WTC11 (cell line): ENCODE measurements around the gene ZNF212. TPM values are rescaled to one million over a fixed set of nuclear protein-coding genes. Genes with fewer than 3 reads are reported as not detected.

Experiments used
- FOXK1 ChIP-seq: sonication (generic); formaldehyde crosslinking; IDR thresholded peaks from 2 replicates; pipeline ENCODE4 v1.8.0; 2022; ENCODE audit warnings: mild to moderate bottlenecking, moderate library complexity, missing genetic modification reagents
- GTF2I ChIP-seq: fragments of 250-450 bp; sonication (Bioruptor Pico); conservative IDR thresholded peaks from 2 replicates; pipeline ENCODE4 v1.4.0; 2021; ENCODE audit warnings: mild to moderate bottlenecking
- HMGA2 ChIP-seq: fragments of 250-450 bp; sonication (Bioruptor Pico); IDR thresholded peaks from 2 replicates; pipeline ENCODE4 v1.4.0; 2021; ENCODE audit warnings: mild to moderate bottlenecking, moderate library complexity
- KAT7 ChIP-seq: sonication (generic); formaldehyde crosslinking; IDR thresholded peaks from 2 replicates; pipeline ENCODE4 v1.8.1; 2023; ENCODE audit warnings: missing genetic modification reagents, mild to moderate bottlenecking, borderline replicate concordance
- NFATC4 ChIP-seq: fragments of 250-450 bp; sonication (Bioruptor Pico); IDR thresholded peaks from 2 replicates; pipeline ENCODE4 v1.9.0; 2021; ENCODE audit warnings: mild to moderate bottlenecking
- NFYB ChIP-seq: sonication (generic); formaldehyde crosslinking; conservative IDR thresholded peaks from 2 replicates; pipeline ENCODE4 v1.8.0; 2022; ENCODE audit warnings: low read depth, missing genetic modification reagents
- NR1H2 ChIP-seq: sonication (generic); formaldehyde crosslinking; IDR thresholded peaks from 2 replicates; pipeline ENCODE4 v1.9.0; 2021; ENCODE audit warnings: mild to moderate bottlenecking, moderate library complexity, missing genetic modification reagents
- PRRX2 ChIP-seq: fragments of 250-450 bp; sonication (Bioruptor Pico); IDR thresholded peaks from 2 replicates; pipeline ENCODE4 v1.8.0; 2021; ENCODE audit warnings: mild to moderate bottlenecking
- SMAD3 ChIP-seq: sonication (generic); formaldehyde crosslinking; IDR thresholded peaks from 2 replicates; pipeline ENCODE4 v1.8.0; 2022; ENCODE audit warnings: missing genetic modification reagents, mild to moderate bottlenecking, borderline replicate concordance
- SP1 ChIP-seq: sonication (generic); formaldehyde crosslinking; conservative IDR thresholded peaks from 2 replicates; pipeline ENCODE4 v1.8.1; 2022; ENCODE audit warnings: missing genetic modification reagents
- ZNF423 ChIP-seq: fragments of 250-450 bp; sonication (Bioruptor Pico); IDR thresholded peaks from 2 replicates; pipeline ENCODE4 v2.1.2; 2022; ENCODE audit warnings: mild to moderate bottlenecking, moderate library complexity
- total RNA-seq: library from RNA; stranded (reverse); gene quantifications from 3 replicates; pipeline ENCODE4 v1.2.3, GENCODE V29; 2021
- TF ChIP-seq, protein P1 (sequence below): sonication (generic); formaldehyde crosslinking; IDR thresholded peaks from 2 replicates; pipeline ENCODE4 v1.8.1; 2023; ENCODE audit warnings: mild to moderate bottlenecking, missing genetic modification reagents, moderate library complexity
- TF ChIP-seq, protein P2 (sequence below): sonication (generic); formaldehyde crosslinking; IDR thresholded peaks from 2 replicates; pipeline ENCODE4 v1.8.1; 2022; ENCODE audit warnings: missing genetic modification reagents, borderline replicate concordance
- TF ChIP-seq, protein P3 (sequence below): fragments of 250-450 bp; sonication (Bioruptor Pico); IDR thresholded peaks from 2 replicates; pipeline ENCODE4 v1.9.0; 2021; ENCODE audit warnings: moderate library complexity, mild to moderate bottlenecking, inconsistent platforms, borderline replicate concordance
- TF ChIP-seq, protein P4 (sequence below): fragments of 200-600 bp; IDR thresholded peaks from 2 replicates; pipeline ENCODE4 v1.8.0; 2022; ENCODE audit warnings: antibody characterized with exemption
- TF ChIP-seq, protein P5 (sequence below): sonication (generic); formaldehyde crosslinking; IDR thresholded peaks from 2 replicates; pipeline ENCODE4 v1.8.1; 2023; ENCODE audit warnings: mild to moderate bottlenecking, missing genetic modification reagents, borderline replicate concordance
- TF ChIP-seq, protein P6 (sequence below): sonication (generic); formaldehyde crosslinking; IDR thresholded peaks from 2 replicates; pipeline ENCODE4 v1.8.0; 2023; ENCODE audit warnings: missing genetic modification reagents
- TF ChIP-seq, protein P7 (sequence below): sonication (generic); formaldehyde crosslinking; conservative IDR thresholded peaks from 2 replicates; pipeline ENCODE4 v1.8.1; 2022; ENCODE audit warnings: mild to moderate bottlenecking, missing genetic modification reagents
- TF ChIP-seq, protein P8 (sequence below): sonication (generic); formaldehyde crosslinking; IDR thresholded peaks from 2 replicates; pipeline ENCODE4 v1.8.0; 2023; ENCODE audit warnings: mild to moderate bottlenecking, missing genetic modification reagents
- TF ChIP-seq, protein P9 (sequence below): fragments of 250-450 bp; sonication (Bioruptor Pico); conservative IDR thresholded peaks from 2 replicates; pipeline ENCODE4 v1.9.0; 2021; ENCODE audit warnings: mild to moderate bottlenecking
- TF ChIP-seq, protein P10 (sequence below): sonication (generic); formaldehyde crosslinking; IDR thresholded peaks from 2 replicates; pipeline ENCODE4 v1.8.1; 2023; ENCODE audit warnings: mild to moderate bottlenecking, moderate library complexity, missing genetic modification reagents

Gene ZNF212
- total RNA-seq, 1 experiment from 2014 or later: 23.0 TPM

DNA sequence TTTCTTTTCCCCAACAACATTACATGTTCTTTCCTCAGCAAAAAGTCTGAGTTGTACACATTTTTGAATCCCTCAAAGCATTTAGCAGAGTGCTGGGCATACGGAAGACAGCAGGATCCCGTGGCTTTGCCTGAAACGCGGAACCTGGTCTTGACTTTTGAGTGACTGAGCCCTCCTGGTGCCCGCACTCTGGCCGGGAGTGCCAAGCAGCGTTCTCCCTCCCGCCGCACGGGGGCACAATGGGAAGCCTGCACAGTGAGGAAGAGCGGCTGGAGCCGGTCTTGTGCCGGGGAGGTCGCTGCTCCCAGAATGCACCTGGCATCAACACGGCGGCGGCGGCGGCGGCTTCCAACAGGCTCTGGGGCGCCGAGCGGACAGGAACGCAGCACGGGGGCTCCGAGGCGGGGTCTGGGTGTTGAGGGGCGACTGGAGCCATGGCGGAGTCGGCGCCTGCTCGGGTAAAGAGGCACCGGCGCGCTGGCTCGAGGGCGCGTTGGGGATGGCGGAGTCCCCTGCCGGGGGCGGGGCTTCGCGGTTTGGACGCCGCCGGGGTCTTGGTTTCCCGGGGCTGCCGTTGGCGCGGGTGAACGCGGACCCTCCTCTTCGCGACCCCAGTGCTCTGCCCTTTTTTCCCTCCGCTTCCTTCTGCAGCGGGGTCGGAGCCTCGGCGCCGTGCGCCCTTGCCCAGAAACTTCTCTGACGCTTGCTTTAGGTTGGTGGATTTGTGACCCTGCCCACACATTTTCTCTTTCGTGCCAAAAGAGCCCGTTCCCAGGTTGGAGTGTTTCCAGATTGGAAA is at the start of gene ZNF212 (continued):
- TF ChIP-seq, protein P1, sequence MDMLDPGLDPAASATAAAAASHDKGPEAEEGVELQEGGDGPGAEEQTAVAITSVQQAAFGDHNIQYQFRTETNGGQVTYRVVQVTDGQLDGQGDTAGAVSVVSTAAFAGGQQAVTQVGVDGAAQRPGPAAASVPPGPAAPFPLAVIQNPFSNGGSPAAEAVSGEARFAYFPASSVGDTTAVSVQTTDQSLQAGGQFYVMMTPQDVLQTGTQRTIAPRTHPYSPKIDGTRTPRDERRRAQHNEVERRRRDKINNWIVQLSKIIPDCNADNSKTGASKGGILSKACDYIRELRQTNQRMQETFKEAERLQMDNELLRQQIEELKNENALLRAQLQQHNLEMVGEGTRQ (CRISPR knock-in tag): no peak
- no peak for TF ChIP-seq PRRX2
- no peak for TF ChIP-seq GTF2I (CRISPR knock-in tag)
- peak; percentile 94 for TF ChIP-seq SP1 (CRISPR knock-in tag)
- no peak for TF ChIP-seq NR1H2 (CRISPR knock-in tag)
- no peak for TF ChIP-seq HMGA2 (CRISPR knock-in tag)
- TF ChIP-seq, protein P2, sequence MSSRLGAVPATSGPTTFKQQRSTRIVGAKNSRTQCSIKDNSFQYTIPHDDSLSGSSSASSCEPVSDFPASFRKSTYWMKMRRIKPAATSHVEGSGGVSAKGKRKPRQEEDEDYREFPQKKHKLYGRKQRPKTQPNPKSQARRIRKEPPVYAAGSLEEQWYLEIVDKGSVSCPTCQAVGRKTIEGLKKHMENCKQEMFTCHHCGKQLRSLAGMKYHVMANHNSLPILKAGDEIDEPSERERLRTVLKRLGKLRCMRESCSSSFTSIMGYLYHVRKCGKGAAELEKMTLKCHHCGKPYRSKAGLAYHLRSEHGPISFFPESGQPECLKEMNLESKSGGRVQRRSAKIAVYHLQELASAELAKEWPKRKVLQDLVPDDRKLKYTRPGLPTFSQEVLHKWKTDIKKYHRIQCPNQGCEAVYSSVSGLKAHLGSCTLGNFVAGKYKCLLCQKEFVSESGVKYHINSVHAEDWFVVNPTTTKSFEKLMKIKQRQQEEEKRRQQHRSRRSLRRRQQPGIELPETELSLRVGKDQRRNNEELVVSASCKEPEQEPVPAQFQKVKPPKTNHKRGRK (CRISPR knock-in tag): no peak
- TF ChIP-seq, protein P3, sequence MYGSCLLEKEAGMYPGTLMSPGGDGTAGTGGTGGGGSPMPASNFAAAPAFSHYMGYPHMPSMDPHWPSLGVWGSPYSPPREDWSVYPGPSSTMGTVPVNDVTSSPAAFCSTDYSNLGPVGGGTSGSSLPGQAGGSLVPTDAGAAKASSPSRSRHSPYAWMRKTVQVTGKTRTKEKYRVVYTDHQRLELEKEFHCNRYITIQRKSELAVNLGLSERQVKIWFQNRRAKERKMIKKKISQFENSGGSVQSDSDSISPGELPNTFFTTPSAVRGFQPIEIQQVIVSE (CRISPR knock-in tag): no peak
- TF ChIP-seq, protein P4, sequence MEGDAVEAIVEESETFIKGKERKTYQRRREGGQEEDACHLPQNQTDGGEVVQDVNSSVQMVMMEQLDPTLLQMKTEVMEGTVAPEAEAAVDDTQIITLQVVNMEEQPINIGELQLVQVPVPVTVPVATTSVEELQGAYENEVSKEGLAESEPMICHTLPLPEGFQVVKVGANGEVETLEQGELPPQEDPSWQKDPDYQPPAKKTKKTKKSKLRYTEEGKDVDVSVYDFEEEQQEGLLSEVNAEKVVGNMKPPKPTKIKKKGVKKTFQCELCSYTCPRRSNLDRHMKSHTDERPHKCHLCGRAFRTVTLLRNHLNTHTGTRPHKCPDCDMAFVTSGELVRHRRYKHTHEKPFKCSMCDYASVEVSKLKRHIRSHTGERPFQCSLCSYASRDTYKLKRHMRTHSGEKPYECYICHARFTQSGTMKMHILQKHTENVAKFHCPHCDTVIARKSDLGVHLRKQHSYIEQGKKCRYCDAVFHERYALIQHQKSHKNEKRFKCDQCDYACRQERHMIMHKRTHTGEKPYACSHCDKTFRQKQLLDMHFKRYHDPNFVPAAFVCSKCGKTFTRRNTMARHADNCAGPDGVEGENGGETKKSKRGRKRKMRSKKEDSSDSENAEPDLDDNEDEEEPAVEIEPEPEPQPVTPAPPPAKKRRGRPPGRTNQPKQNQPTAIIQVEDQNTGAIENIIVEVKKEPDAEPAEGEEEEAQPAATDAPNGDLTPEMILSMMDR: peak; percentile 46; the same call in 1 of the 2 replicates
- TF ChIP-seq, protein P5, sequence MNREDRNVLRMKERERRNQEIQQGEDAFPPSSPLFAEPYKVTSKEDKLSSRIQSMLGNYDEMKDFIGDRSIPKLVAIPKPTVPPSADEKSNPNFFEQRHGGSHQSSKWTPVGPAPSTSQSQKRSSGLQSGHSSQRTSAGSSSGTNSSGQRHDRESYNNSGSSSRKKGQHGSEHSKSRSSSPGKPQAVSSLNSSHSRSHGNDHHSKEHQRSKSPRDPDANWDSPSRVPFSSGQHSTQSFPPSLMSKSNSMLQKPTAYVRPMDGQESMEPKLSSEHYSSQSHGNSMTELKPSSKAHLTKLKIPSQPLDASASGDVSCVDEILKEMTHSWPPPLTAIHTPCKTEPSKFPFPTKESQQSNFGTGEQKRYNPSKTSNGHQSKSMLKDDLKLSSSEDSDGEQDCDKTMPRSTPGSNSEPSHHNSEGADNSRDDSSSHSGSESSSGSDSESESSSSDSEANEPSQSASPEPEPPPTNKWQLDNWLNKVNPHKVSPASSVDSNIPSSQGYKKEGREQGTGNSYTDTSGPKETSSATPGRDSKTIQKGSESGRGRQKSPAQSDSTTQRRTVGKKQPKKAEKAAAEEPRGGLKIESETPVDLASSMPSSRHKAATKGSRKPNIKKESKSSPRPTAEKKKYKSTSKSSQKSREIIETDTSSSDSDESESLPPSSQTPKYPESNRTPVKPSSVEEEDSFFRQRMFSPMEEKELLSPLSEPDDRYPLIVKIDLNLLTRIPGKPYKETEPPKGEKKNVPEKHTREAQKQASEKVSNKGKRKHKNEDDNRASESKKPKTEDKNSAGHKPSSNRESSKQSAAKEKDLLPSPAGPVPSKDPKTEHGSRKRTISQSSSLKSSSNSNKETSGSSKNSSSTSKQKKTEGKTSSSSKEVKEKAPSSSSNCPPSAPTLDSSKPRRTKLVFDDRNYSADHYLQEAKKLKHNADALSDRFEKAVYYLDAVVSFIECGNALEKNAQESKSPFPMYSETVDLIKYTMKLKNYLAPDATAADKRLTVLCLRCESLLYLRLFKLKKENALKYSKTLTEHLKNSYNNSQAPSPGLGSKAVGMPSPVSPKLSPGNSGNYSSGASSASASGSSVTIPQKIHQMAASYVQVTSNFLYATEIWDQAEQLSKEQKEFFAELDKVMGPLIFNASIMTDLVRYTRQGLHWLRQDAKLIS (CRISPR knock-in tag): no peak
- TF ChIP-seq, protein P6, sequence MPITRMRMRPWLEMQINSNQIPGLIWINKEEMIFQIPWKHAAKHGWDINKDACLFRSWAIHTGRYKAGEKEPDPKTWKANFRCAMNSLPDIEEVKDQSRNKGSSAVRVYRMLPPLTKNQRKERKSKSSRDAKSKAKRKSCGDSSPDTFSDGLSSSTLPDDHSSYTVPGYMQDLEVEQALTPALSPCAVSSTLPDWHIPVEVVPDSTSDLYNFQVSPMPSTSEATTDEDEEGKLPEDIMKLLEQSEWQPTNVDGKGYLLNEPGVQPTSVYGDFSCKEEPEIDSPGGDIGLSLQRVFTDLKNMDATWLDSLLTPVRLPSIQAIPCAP: no peak
- TF ChIP-seq, protein P7, sequence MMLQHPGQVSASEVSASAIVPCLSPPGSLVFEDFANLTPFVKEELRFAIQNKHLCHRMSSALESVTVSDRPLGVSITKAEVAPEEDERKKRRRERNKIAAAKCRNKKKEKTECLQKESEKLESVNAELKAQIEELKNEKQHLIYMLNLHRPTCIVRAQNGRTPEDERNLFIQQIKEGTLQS (CRISPR knock-in tag): no peak
- peak; percentile 100 for TF ChIP-seq FOXK1
- no peak for TF ChIP-seq ZNF423 (CRISPR knock-in tag)
- TF ChIP-seq KAT7 (CRISPR knock-in tag): peak; percentile 91; the same call in 1 of the 2 replicates
- TF ChIP-seq SMAD3 (CRISPR knock-in tag): peak; percentile 79; the same call in 1 of the 2 replicates
- TF ChIP-seq, protein P8, sequence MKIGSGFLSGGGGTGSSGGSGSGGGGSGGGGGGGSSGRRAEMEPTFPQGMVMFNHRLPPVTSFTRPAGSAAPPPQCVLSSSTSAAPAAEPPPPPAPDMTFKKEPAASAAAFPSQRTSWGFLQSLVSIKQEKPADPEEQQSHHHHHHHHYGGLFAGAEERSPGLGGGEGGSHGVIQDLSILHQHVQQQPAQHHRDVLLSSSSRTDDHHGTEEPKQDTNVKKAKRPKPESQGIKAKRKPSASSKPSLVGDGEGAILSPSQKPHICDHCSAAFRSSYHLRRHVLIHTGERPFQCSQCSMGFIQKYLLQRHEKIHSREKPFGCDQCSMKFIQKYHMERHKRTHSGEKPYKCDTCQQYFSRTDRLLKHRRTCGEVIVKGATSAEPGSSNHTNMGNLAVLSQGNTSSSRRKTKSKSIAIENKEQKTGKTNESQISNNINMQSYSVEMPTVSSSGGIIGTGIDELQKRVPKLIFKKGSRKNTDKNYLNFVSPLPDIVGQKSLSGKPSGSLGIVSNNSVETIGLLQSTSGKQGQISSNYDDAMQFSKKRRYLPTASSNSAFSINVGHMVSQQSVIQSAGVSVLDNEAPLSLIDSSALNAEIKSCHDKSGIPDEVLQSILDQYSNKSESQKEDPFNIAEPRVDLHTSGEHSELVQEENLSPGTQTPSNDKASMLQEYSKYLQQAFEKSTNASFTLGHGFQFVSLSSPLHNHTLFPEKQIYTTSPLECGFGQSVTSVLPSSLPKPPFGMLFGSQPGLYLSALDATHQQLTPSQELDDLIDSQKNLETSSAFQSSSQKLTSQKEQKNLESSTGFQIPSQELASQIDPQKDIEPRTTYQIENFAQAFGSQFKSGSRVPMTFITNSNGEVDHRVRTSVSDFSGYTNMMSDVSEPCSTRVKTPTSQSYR (CRISPR knock-in tag): no peak
- no peak for TF ChIP-seq NFATC4 (CRISPR knock-in tag)
- TF ChIP-seq NFYB: no peak
- TF ChIP-seq, protein P9, sequence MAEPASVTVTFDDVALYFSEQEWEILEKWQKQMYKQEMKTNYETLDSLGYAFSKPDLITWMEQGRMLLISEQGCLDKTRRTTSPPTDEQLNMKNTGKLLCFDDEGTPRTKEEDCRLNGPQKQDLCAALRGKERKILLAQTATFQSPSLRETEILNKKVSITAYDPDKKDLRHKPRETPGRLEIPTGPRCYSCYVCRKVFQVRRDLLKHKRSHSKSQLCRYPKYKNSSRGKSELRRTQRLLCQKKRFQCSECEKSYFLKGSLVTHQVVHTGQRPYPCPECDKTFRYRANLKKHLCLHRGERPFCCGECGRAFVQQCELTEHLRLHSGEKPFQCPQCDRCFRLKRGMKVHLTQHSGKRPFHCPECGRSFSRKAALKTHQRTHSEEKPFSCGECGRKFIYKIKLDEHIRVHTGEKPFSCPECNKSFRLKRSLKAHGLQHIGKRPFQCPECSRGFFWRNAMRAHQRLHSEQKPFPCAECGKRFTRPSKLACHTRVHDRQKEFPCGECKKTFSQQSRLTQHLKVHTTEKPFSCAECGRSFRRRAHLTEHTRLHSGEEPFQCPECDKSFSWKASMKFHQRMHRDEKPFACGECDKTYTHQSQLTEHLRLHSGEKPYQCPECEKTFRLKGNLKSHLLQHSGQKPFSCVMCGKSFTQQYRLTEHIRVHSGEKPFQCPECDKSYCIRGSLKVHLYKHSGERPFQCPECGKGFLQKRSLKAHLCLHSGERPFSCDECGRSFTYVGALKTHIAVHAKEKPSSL (CRISPR knock-in tag): no peak
- TF ChIP-seq, protein P10, sequence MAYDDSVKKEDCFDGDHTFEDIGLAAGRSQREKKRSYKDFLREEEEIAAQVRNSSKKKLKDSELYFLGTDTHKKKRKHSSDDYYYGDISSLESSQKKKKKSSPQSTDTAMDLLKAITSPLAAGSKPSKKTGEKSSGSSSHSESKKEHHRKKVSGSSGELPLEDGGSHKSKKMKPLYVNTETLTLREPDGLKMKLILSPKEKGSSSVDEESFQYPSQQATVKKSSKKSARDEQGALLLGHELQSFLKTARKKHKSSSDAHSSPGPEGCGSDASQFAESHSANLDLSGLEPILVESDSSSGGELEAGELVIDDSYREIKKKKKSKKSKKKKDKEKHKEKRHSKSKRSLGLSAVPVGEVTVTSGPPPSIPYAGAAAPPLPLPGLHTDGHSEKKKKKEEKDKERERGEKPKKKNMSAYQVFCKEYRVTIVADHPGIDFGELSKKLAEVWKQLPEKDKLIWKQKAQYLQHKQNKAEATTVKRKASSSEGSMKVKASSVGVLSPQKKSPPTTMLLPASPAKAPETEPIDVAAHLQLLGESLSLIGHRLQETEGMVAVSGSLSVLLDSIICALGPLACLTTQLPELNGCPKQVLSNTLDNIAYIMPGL (CRISPR knock-in tag): peak; percentile 94
